IMR-90 (cell line): ENCODE results near the gene NAA80. TPM values are rescaled to one million over a fixed set of nuclear protein-coding genes. Genes with fewer than 3 reads are reported as not detected.
A peak's percentile ranks its signal among the peaks of the same experiment; 100 is the strongest.

Experiments
- ATAC-seq: fragments of 200-7000 bp; cut with Tn5 transposase; 2 replicates; pipeline ENCODE4 v1.9.1; 2020; ENCODE audit warnings: low read depth, mild to moderate bottlenecking, moderate library complexity
- BruUV-seq: library from RNA; stranded (reverse); fragments of 400-500 nt; replicated peaks from 2 replicates; lab custom pipeline; 2021; lab: Mats Ljungman, UMichigan
- CTCF ChIA-PET: fragments of 300-600 bp; formaldehyde crosslinking; extraction: SDS; loops from one replicate; lab custom pipeline; 2021; ENCODE audit warnings: antibody characterized with exemption; lab: Yijun Ruan, JAX
- POLR2A ChIA-PET: fragments of 300-600 bp; sonication (Branson Sonifier 250); formaldehyde crosslinking; loops from one replicate; lab custom pipeline; 2022; ENCODE audit warnings: antibody characterized with exemption; ENCODE audit not compliant: unreplicated experiment; lab: Charles Lee
- DNase-seq: peaks from one replicate; pipeline ENCODE4 v3.0.0; 2013
- H2AFZ ChIP-seq: replicated peaks from 2 replicates; pipeline ENCODE3; 2013; ENCODE audit warnings: low read length, mild to moderate bottlenecking; ENCODE audit not compliant: poor library complexity
- H2AK5ac ChIP-seq: 2 replicates; pipeline ENCODE4 v1.6.1; 2013; ENCODE audit warnings: low read depth, low read length, inconsistent platforms
- H2AK9ac ChIP-seq: replicated peaks from 2 replicates; pipeline ENCODE3; 2013; ENCODE audit warnings: mild to moderate bottlenecking, low read depth, low read length, moderate library complexity; ENCODE audit not compliant: poor library complexity
- H2BK120ac ChIP-seq: 2 replicates; pipeline ENCODE4 v1.6.1; 2013; ENCODE audit warnings: low read depth, low read length, inconsistent platforms
- H2BK15ac ChIP-seq: 3 replicates; pipeline ENCODE4 v1.6.1; 2013; ENCODE audit warnings: low read depth, low read length, inconsistent platforms
- H2BK20ac ChIP-seq: 2 replicates; pipeline ENCODE4 v1.6.1; 2013; ENCODE audit warnings: low read depth, mild to moderate bottlenecking, inconsistent platforms, low read length, moderate library complexity
- H2BK5ac ChIP-seq: 2 replicates; pipeline ENCODE4 v1.6.1; 2013; ENCODE audit warnings: mild to moderate bottlenecking, low read depth, low read length, inconsistent platforms; ENCODE audit not compliant: poor library complexity, severe bottlenecking
- H3K14ac ChIP-seq: replicated peaks from 2 replicates; pipeline ENCODE4 v1.6.1; 2013; ENCODE audit warnings: low read depth, low read length, inconsistent platforms
- H3K18ac ChIP-seq: 2 replicates; pipeline ENCODE4 v1.6.1; 2013; ENCODE audit warnings: low read depth, low read length, control low read depth
- H3K23ac ChIP-seq: 2 replicates; pipeline ENCODE4 v1.6.1; 2013; ENCODE audit warnings: low read depth, low read length, inconsistent platforms
- H3K27ac ChIP-seq: 2 replicates; pipeline ENCODE4 v1.5.1; 2013; ENCODE audit warnings: mild to moderate bottlenecking, control low read depth, low read length; ENCODE audit not compliant: insufficient read depth
- H3K27me3 ChIP-seq: 2 replicates; pipeline ENCODE4 v1.6.1; 2013; ENCODE audit warnings: low read length; ENCODE audit not compliant: control insufficient read depth, insufficient read depth
- H3K36me3 ChIP-seq: 2 replicates; pipeline ENCODE4 v1.6.1; 2013; ENCODE audit warnings: low read length, mixed read lengths; ENCODE audit not compliant: control insufficient read depth, insufficient read depth
- H3K4ac ChIP-seq: 2 replicates; pipeline ENCODE4 v1.6.1; 2013; ENCODE audit warnings: low read depth, low read length, inconsistent platforms
- H3K4me1 ChIP-seq: 2 replicates; pipeline ENCODE4 v1.6.1; 2013; ENCODE audit warnings: low read length, mixed read lengths; ENCODE audit not compliant: control insufficient read depth, insufficient read depth
- H3K4me2 ChIP-seq: 2 replicates; pipeline ENCODE4 v1.6.1; 2013; ENCODE audit warnings: low read depth, mild to moderate bottlenecking, control low read depth, low read length, moderate library complexity
- H3K4me3 ChIP-seq: 2 replicates; pipeline ENCODE4 v1.5.1; 2013; ENCODE audit warnings: low read depth, mild to moderate bottlenecking, control low read depth, low read length, moderate library complexity; ENCODE audit not compliant: insufficient read depth
- H3K56ac ChIP-seq: 2 replicates; pipeline ENCODE4 v1.6.1; 2013; ENCODE audit warnings: low read length, inconsistent platforms; ENCODE audit not compliant: insufficient read depth; ENCODE audit errors: extremely low read depth
- H3K79me1 ChIP-seq, 2 experiments: 2 replicates each; pipeline ENCODE4 v1.6.1; 2013; ENCODE audit warnings: low read length in 2 of 2, inconsistent platforms in 1 of 2, low read depth in 1 of 2
- H3K9ac ChIP-seq: 2 replicates; pipeline ENCODE4 v1.6.1; 2013; ENCODE audit warnings: low read depth, low read length, control low read depth
- H3K9me1 ChIP-seq: 2 replicates; pipeline ENCODE4 v1.6.1; 2013; ENCODE audit warnings: low read length, inconsistent platforms; ENCODE audit not compliant: insufficient read depth
- H3K9me3 ChIP-seq: 2 replicates; pipeline ENCODE4 v1.6.1; 2013; ENCODE audit warnings: low read length; ENCODE audit not compliant: control insufficient read depth, insufficient read depth
- H4K20me1 ChIP-seq: 2 replicates; pipeline ENCODE4 v1.6.1; 2013; ENCODE audit warnings: low read length, inconsistent platforms; ENCODE audit not compliant: insufficient read depth
- H4K5ac ChIP-seq: 2 replicates; pipeline ENCODE4 v1.6.1; 2013; ENCODE audit warnings: mild to moderate bottlenecking, low read depth, low read length, control low read depth
- H4K8ac ChIP-seq, 2 experiments: 2 replicates each; pipeline ENCODE4 v1.6.1; 2013; ENCODE audit warnings: low read depth in 2 of 2, low read length in 2 of 2, control low read depth in 1 of 2, inconsistent platforms in 1 of 2
- H4K91ac ChIP-seq: 2 replicates; pipeline ENCODE4 v1.6.1; 2013; ENCODE audit warnings: low read depth, low read length, inconsistent platforms; ENCODE audit not compliant: insufficient read depth
- CEBPB ChIP-seq: IDR thresholded peaks from 2 replicates; pipeline ENCODE4 v1.6.1; 2012; ENCODE audit warnings: low read depth, low read length, improper control_type of control experiment
- FOS ChIP-seq: fragments of 150-350 bp; IDR thresholded peaks from 2 replicates; pipeline ENCODE4 v1.6.1; 2016; ENCODE audit warnings: low read depth, low read length
- SMC3 ChIP-seq: fragments of 150-350 bp; IDR thresholded peaks from 2 replicates; pipeline ENCODE4 v1.6.1; 2016; ENCODE audit warnings: low read depth, mild to moderate bottlenecking, antibody characterized with exemption, low read length, moderate library complexity
- WGBS, 2 experiments: methylation state at CpG; one replicate each; pipeline versions ENCODE4 v1.1.5 to v1.1.7; 2013; ENCODE audit warnings: missing lambda C conversion rate in 2 of 2; ENCODE audit not compliant: insufficient read length in 1 of 2; ENCODE audit errors: extremely low coverage in 2 of 2; 5-methylcytosine and 5-hydroxymethylcytosine counted together
- dilution Hi-C: fragments of 300-500 bp; cut with HindIII; formaldehyde crosslinking; loops from one replicate; pipeline ENCODE4 v1.14.3; 2018; ENCODE audit warnings: low sequenced_read_pairs; ENCODE audit not compliant: unreplicated experiment
- in situ Hi-C: fragments of 300-500 bp; cut with MboI; formaldehyde crosslinking; loops from 3 replicates; pipeline ENCODE4 v1.14.3; 2019; ENCODE audit warnings: low sequenced_read_pairs, inconsistent platforms, mixed read lengths
- intact Hi-C: fragments of 100-400 bp; cut with micrococcal nuclease; formaldehyde crosslinking; loops from 2 replicates; pipeline ENCODE4 v1.10.0; 2022
- polyA plus RNA-seq, 3 experiments: library from polyadenylated mRNA; depleted of rRNA; stranded (reverse); fragments of >200 nt; gene quantifications; 2 replicates each; pipeline ENCODE4 v1.2.3, GENCODE V29; 2012; ENCODE audit warnings: low replicate concordance in 1 of 3
- total RNA-seq: library from RNA; depleted of rRNA; stranded (reverse); fragments of >200 nt; gene quantifications from 2 replicates; pipeline ENCODE4 v1.2.3, GENCODE V29; 2012

NAA80 gene
- total and polyA plus RNA-seq, 2 of the 4 experiments (the other 2 are of a cell fraction) = 5.0 to 14.4 TPM

DNA sequence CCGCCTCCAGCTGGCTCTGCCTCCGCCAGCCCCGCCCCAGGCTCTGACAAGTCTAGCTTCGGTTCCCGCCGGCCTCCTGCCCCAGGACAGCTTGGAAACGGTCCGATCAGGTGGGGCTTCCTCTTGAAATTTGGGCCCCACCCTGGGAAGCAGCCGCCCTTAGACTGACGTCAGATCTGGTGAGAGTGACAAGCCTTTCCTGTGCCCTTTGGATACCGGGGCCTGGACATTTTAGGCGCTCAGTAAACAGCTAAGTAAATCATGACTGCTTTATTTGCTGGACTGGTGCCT, 378 bp upstream of the NAA80 start:
- H3K9ac ChIP-seq = peak overlapping the region; percentile 71
- no TSS peak for BruUV-seq
- peak overlapping the region; percentile 90 for H2AK9ac ChIP-seq
- peak overlapping the region; percentile 61 for H2BK5ac ChIP-seq
- peak overlapping the region; percentile 68 for H3K4ac ChIP-seq
- peak overlapping the region; percentile 59 for H2AK5ac ChIP-seq
- no peaks in the 10 kb centered on the region for H3K27me3 ChIP-seq
- CTCF ChIA-PET = interaction anchor here (1.9 kb wide), 1 partner anchor 24 kb away, joined by 4 read pairs; no protein-coding TSS in a partner anchor
- H4K91ac ChIP-seq = peak overlapping the region; percentile 30
- peak overlapping the region; percentile 7 for H3K14ac ChIP-seq
- dilution Hi-C loops = no loop called here
- no peaks in the 10 kb centered on the region for H3K9me3 ChIP-seq
- no peak for TF ChIP-seq SMC3
- no peak for TF ChIP-seq FOS
- no peak for TF ChIP-seq CEBPB
- peak overlapping the region; percentile 73 for H3K23ac ChIP-seq
- peak overlapping the region; percentile 95 for H2AFZ ChIP-seq
- H3K4me2 ChIP-seq = peak overlapping the region; percentile 92
- in situ Hi-C loops = no loop called here
- H2BK120ac ChIP-seq = 0 out of 2 replicates have a peak overlapping the region, but pooled peaks have one; percentile 7
- WGBS, 2 experiments = 0% methylated on average over 12 of the region's 12 CpGs; no CpG with 5 or more reads in 1 of the 2 experiments
- H3K4me3 ChIP-seq = peak overlapping the region; percentile 59
- H4K5ac ChIP-seq = peak overlapping the region; percentile 16; the same call in 1 of the 2 replicates
- peak overlapping the region; percentile 41 for H3K56ac ChIP-seq
- peaks cover 13 to 29% of the 10 kb centered on the region in 2 experiments; a peak in 3 of 4 replicates for H3K79me1 ChIP-seq
- H4K20me1 ChIP-seq = no peaks in the 10 kb centered on the region
- peak overlapping the region; percentile 15; the same call in 1 of the 2 replicates for H2BK20ac ChIP-seq
- H3K18ac ChIP-seq = peak overlapping the region; percentile 33
- POLR2A ChIA-PET = interaction anchor here (0.7 kb wide), 1 partner anchor 16 kb away, joined by 15 read pairs; no protein-coding TSS in a partner anchor
- H4K8ac ChIP-seq = peak overlapping the region; percentile 46 to 80; a peak in 3 of 4 replicates
- peak overlapping the region; percentile 18; the same call in 1 of the 3 replicates for H2BK15ac ChIP-seq
- H3K9me1 ChIP-seq = peaks cover 19% of the 10 kb centered on the region
- DNase-seq (no peak), ATAC-seq (no peak)
- H3K4me1 ChIP-seq = peaks cover 13% of the 10 kb centered on the region
- intact Hi-C loops = no loop called here
- peak overlapping the region; percentile 63 for H3K27ac ChIP-seq
- H3K36me3 ChIP-seq = no peaks in the 10 kb centered on the region
